GM19467 (cell line): ENCODE measurements around the gene DENND5B.
"Not testable (repeated sequence)": the region's sequence is repeated elsewhere in the genome, so short reads cannot be mapped to it uniquely, and the experiment has no call there.

Experiments used
- ATAC-seq: cut with Tn5 transposase; IDR thresholded peaks from one replicate; pipeline ENCODE4 v1.9.1; 2021; ENCODE audit warnings: mild to moderate bottlenecking, moderate library complexity; ENCODE audit not compliant: unreplicated experiment

Gene DENND5B

DNA sequence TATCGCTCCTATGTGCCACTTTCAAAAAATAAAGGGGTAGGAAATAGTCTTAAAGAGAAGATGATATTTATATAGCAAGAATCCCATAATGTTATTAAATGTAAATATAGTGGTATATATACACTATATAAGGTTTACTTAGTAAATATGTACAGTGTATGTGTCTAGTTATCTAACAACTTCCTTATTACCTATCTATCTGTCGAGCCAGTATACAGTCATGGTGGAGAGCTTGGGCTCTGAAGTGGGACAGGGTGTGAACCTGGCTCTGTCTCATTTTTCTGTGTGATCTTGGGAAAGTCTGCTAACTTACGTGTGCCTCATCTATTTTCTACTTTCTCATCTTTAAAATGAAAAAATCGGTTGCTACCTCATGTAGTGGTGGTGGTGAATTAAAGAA is 202.2 kb downstream of the DENND5B start:
- ATAC-seq = no peak

DNA sequence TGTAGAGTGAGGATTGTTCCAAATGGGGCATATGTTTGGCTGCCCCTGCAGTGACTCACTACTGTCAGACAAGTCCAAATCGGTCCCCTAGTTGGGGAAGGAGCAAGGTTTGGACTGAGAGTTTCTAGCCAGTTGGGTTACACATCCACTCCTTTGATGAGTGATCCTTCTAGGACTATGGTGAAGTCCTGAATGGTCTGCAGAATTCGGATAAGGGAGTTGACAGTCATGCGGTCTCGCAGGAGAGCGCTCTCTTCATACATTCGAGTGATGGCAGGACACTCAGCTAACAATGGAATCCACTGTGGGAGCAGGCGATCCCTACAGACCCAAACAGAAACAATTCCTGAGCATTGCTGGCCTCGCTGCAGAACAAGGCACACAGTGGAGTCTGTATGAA is 203.5 kb downstream of the DENND5B start:
- no peak for ATAC-seq

DNA sequence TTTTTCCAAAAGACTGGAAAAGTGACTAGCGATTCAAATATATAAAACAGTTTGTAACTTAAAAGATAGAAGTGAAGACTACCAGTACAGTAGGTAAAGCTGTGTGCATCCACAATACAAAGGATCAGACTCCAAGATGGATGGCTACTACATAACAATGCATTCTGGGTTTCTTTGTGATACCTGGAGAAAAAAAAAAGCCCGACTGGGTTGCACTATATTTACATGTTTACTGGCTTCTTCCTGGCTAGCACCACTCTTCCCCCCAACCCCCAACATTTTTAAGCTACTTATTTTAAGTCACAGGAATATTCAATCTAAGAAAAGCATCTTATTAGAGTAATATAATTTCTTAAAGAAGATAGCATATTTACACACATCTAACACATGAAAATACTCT is 203.9 kb downstream of the DENND5B start:
- no peak for ATAC-seq

DNA sequence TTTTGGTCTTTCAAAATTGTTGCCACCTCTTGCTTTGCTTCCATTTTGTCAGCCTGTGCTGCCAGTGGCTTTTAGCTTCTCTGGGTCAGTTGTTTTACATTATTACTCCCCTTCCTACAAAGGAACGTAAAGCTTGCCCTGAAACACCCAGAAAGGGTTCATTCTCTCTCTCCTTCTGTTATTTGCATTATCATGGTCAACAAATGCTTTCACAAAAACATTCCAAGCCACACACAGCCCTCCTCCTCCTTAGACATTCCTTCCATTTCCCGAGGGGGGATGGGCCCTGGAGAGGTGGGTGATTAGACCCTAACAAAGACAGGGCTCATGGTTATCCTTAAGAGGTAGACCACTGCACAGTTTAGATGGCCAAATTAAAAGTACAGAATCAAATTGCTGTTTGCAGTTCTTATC is 204.6 kb downstream of the DENND5B start:
- ATAC-seq = no peak

DNA sequence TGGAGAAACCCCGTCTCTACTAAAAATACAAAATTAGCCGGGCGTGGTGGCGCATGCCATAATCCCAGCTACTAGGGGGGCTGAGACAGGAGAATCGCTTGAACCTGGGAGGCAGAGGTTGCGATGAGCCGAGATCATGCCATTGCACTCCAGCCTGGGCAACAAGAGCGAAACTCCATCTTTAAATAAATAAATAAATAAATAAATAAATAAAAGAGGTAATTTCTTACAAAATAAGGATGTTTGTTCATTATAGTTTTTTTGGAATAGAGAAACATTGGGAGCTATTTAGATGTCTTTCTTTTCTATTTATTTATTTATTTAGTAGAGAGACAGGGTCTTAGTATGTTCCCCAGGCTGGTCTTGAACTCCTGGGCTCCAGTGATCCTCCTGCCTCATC is 213.7 kb downstream of the DENND5B start:
- ATAC-seq = not testable (repeated sequence)

DNA sequence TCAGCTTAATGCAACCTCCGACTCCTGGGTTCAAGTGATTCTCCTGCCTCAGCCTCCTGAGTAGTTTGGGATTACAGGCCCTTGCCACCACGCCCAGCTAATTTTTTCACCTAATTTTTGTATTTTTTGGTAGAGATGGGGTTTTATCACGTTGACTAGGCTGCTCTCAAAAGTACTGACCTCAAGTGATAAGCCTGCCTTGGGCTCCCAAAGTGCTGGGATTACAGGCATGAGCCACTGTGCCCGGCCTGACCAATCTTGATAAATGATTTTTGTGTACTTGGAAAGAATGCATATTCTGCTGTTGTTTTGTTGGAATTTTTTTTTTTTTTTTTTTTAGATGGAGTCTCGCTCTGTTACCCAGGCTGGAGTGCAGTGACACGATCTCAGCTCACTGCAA is 215.5 kb downstream of the DENND5B start:
- ATAC-seq = not testable (repeated sequence)

DNA sequence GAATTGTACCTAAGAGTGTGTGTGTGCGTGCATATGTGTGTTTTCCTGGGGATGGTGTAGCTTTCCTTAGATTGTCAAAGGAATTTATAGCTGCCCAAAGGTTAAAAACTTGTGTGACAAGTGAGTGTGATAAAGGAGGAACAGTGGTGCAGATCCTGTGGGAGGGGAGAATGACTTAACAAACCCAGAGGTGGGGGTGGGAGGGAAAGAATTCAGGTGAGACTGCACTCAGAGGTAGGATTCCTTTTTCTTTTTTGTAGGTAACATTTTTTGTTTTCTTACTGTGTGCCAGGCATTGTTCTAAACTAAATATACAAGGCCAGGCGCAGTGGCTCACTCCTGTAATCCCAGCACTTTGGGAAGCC is 219.7 kb downstream of the DENND5B start:
- ATAC-seq = no peak

DNA sequence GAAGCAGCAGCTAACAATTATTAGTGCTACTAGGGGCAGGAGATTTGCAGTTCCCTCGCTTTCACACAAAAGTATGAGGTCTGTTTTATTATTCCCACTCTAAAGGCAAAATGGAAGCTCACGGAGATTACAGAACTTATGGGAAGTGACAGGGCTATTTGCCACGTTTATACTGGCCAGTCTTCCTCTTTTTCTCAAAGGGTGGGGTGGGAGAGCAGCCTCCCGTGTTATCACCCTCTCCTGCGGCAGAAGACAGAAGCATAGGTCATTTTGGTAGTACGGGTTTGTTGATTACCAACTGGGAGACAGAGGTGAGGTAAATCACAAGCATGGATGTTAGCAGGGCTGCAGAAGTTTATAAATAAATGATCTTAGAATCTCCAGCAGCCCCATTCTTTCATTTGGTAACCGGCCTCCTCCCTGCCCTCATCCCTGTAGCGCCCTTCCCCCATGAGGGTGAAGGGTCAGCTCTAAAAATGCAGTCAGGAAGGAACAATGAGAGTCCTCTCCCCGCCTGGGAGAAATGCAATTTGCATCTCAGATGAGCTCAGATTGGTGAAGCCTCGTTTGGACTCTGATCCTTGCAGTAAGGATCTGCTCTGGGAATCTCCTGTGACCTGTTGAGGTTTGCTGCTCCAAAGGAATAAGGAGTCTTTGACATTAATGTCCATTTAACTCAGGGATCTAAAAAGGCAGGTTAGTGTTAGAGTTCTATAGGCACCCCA is 220.2 kb downstream of the DENND5B start:
- ATAC-seq = no peak

DNA sequence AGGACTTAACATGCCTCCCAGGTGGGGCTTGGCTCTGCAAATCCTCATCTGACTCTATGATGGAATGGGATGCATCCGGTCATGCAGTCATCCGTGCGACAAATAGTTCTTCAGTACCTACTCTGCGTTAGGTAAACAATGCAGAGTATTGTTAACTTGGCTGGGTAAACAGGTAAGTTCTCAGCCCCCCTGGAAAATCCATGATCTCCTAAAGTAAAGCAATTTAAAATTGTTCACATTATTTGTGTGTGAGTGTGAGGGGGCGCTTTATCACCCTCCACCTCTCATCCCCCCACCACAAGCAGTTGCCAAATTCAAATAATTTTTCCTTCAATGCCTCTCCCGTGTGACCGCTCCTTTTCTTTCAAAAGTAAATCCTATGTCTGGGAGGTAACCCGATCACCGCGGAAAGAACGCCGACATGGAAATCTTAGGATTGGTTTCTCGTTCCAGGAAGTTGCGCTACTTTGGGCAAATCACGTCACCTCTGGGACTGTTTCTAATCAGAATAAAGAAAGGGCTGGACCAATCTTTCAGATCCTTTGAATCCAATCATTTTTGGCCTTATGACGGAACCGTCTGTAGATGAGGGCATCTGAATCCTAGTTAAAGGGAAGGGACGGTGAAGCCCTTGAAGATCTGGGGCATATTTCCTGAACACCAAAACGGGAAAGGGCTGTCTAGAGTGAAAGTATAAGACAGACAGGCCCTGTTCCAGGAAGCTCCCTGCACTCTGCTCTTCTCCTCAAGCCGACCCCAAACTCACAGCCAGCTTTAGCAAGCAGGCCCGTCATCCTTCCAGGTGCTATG is 221.0 kb downstream of the DENND5B start:
- ATAC-seq = no peak

DNA sequence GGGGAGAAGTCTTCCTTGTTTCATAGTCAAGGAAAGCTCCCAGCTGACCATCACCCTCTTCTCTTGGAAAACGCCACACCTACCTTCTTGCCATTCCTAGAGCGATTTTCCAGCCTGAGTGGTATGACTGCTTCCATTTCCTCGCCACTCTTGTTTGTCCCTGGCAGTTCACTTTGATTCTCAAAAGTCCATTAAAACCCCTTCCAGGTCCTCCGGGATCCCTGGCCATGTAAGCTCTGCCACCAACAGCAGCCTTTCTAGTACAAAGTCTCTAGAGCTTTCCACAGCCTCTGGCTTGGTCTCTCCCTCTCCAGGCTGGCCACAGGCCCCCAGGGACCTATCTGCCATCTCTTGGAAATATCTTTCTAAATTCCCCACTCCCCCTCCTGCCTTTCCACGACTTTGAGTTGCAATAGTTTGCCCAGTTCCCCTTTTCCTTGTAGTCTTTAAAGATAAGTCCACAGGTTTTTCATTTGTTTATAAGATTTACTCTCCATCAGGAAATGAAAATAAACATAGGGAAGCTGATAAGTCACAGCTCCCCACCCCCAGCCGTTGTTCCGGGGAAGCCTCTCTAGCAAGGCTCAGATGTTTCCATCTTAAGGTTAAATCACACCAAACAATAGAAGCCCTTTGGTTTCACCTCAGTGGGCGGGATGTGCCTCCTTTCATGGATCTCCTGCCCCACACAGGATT is 222.1 kb downstream of the DENND5B start:
- ATAC-seq = no peak

DNA sequence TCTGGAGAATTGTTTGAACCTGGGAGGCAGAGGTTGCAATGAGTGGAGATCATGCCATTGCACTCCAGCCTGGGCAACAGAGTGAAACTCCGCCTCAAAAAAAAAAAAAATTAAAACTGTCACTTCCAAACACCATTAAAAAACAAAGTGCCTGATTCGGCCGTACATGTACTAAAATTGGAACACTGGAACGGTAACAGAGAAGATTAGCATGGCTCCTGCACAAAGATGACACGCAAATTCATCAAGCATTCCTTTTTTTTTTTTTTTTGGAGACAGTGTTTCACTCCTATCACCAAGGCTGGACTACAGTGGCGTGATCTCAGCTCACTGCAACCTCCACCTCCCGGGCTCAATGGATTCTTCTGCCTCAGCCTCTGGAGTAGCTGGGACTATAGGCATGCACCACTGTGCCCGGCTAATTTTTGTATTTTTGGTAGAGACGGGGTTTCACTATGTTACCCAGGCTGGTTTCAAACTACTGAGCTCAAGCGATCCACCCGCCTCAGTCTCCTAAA is 224.8 kb downstream of the DENND5B start:
- no peak for ATAC-seq

DNA sequence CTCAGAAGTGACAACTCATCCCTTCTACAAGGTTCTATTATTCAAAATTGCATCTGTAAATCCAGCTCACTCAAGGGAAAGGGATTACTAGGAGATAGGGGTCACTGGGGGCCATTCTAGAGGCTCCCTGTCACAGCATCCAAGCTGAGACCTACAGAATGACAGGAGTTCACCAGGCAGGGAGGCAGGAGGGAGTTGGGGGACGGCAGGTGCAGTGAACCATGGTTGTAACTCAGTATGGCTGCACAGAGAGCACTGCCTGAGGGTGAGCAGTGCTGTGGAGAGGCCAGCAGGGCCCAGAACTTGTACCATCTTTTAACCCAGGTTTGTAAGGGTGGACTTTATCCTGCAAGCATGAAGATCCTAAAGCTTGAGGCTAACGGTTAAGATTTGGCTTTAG is 227.1 kb downstream of the DENND5B start:
- ATAC-seq = no peak

DNA sequence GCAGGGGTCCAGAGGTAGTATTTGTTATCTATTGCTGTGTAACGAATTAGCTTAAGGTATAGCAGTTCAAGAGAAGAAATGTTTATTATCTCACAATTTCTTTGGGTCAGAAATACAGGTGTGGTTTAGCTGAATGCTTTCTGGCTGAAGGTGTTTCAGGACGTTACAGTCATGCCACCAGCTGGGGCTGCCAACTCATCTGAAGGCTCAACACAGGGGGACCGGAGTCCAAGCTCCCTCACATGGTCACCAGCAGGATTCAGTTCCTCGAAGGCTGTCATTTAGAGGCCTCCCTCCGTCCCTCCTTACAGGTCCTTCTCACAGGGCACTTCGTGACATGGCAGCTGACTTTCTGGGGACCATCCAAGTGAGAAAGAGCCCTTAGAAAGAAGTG is 227.5 kb downstream of the DENND5B start:
- no peak for ATAC-seq

DNA sequence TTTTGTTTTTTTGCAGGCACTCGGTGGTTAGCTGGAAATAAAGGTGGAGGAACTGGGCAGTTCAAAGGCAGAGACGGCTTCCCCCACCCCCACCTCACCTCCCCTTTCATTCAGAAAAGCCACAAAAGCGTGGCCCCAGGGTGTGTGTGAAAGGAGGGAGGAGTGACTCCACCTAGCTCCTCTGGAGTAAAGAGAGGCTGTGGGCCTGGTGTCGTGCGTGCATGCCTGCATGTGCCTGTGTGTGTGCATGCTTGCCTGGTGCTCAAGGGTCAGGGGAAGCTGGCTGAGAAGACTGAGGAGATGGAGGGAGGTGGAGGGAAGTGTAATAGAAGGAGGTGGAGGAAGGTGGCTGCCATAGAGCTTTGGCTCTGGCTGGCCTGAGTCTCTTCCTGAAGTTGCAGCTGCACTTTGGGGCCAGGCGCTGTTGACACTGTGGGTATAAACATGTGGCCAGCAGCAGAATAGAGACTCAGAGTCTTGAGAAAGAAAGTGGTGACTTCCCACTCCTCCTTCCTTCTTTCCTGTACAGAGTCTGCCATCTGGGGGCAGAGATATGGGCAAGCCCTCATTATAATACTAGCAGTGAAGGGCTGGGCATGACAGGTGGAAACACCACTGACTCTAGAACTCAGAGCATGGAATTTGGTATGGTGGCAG is 228.0 kb downstream of the DENND5B start:
- ATAC-seq = peak; percentile 76

DNA sequence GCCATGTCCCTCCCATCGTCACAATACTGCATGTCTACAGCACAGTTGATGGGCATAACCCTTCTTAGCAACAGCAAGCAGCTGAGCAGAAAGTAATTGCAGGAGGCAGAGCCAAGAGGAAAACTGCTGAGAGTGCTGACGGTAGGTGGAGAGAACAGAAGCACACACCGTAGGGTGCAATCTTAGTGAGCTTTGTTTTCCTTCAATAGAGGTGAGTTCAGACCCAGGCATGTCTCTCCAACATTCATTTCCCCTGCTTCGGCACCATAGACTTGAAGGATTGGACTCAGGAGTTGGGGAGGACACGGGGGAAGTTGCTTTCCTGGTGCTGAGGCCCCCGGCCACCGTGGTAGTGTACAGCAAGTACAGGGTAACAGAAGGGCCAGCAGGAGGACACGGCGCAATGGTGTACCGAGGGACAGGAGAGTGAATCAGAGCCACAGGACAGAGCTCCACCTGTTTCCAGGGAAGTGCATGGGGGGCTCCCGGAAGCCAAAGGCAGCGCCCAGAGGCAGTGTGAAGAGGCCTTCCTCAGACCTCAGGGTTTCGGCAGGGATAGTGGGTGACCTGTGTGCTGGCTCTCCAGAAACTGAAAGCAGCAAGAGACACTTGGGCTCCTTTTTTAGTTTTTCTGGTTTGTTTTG is 228.7 kb downstream of the DENND5B start:
- peak; percentile 5 for ATAC-seq

DNA sequence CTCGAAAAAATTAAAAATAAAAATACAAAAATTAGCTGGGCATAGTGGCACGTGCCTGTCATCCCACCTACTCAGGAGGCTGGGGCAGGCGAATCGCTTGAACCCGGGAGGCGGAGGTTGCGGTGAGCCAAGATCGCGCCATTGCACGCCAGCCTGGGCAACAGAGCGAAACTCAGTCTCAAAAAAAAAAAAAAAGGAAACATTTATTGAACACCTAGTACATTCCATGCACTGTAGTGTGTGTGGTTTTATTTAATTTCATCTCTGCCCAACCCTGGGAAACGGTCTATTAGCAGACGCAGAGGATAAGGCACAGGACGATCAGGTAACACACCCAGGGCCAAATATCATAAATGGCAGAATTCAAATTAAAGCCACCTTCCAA is 229.2 kb downstream of the DENND5B start:
- no peak for ATAC-seq

DNA sequence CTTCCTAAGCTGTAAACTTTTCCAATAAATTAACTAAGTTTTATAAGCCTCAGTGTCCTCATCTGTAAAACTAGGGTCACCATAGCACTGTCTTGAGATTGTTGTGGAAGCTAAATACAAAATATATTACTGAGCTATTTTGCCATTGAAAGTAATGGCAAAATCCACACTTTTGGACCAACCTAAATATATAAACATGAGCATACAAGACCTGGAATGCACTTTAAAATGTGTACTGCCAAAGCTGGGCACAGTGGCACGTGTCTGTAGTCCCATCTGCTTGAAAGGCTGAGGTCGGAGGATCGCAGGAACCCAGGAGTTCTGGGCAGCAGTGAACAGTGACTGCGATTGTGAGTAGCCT is 235.2 kb downstream of the DENND5B start:
- ATAC-seq = no peak

DNA sequence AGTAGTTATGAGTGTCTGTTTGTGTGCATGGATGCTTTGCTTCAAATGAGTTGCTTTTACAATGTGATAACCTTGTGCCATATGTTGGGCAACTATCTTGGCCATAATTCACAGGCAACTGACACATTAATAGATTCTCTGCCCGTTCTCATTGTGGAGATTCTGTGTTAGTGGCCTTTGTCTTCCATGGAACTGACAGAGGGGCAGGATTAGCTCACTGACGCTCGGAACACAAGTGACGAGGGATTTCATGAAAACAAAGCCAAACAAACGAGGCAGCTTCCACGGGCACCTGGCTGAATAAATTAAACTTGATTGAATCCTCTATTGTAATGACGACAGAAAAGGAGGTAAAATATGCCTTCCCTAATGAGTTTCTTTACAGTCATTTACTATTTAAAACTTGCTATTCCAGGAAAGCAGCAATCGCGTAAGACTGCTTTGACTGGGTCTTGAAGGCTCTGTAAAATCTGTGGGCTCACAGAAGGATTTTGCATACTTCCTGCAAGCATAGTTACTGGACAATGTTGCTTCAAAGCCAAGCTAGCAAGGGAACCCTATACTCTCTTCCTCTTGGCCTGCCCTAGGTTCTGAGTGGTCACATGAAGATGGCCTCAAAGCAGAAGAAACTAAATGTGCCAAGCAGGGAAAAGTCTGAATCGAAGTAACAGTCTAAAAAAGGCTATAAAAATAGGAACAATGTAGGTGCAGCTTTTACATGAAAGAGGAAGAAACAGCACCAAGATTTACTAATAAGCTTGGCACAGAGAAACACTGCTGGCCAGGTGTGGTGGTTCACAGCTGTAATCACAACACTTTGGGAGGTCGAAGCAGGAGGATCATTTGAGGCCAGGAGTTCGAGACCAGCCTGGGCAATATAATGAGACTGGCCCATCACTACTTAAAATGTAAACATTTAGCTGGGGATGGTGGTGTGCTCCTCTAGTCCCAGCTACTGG is 236.9 kb downstream of the DENND5B start:
- no peak for ATAC-seq

DNA sequence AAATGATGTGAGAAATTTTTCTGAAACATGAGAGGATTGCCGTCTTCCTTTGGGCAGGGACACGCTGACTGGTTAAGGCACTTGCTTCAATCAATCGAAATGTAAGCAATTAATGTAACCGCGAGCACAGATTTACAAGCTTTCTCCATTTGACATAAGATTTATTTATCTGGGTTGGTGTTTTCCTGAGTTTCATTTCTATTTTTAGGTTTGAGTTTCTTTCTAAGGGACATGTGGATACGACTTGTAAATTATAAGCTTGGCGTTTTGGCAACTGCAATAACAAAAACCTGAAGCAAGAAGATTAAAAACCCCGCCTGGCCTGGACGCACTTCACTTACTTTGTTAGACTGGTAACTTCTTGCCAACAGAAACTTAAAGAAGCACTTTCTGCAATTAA is 244.7 kb downstream of the DENND5B start:
- no peak for ATAC-seq

DNA sequence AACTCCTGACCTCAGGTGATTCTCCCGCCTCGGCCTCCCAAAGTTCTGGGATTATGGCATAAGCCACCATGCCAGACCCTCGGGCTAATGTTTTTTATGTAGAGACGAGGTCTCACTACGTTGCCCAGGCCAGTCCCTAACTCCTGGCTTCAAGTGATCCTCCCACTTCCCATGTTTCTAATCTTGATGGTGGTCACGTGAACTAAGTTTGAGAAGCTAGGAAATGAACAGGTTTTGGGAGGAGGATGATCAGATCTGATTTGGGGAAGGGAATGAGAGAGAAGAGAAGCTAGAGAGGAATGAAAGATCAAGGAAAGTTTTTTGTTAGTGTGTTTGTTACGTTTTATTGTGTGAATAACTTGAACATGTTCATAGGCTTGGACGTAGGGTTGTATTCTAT is 247.8 kb downstream of the DENND5B start:
- ATAC-seq = no peak
